GM18505 (cell line): ENCODE measurements around the gene MYL10.
"Not testable (repeated sequence)": the region's sequence is repeated elsewhere in the genome, so short reads cannot be mapped to it uniquely, and the experiment has no call there.

Experiments used
- ATAC-seq: cut with Tn5 transposase; IDR thresholded peaks from one replicate; pipeline ENCODE4 v1.9.1; 2021; ENCODE audit not compliant: unreplicated experiment
- POLR2A ChIP-seq: IDR thresholded peaks from 4 replicates; pipeline ENCODE4 v1.6.1; 2011; ENCODE audit warnings: borderline replicate concordance; ENCODE audit not compliant: insufficient read depth, insufficient read length; ENCODE audit errors: extremely low read depth

The MYL10 gene

GRCh38 chr7:101666293-101666692, 37.2 kb upstream of the MYL10 start:
- TF ChIP-seq POLR2A = no peak
- ATAC-seq = no peak

DNA sequence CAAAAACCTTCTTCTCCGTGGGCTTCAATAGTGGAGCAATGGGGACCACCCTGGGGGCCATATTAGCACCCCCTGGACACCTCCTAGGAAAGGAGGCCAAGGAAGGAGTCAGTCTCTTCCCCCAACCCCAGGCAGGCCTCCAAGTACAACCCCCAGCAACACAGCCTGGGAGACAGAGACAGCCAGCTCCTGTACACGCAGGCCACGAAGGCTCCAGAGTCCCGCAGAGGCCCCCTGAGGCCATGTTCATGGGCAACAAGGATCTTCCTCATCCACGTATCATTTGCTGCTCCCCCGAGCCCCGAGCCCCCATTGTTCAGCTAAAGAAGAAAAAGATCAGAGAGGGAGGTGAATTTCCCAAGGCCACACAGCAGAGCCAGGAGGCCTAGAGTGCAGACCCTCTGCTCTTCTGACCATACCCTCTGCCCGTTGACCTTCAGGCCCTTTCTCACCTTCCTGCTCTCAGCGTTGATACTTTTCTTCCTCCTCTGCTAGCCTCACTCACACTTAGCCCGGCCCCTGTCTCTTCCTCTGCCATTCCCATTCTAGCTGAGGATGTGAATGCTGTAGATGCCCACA, 35.9 kb upstream of the MYL10 start:
- no peak for TF ChIP-seq POLR2A
- ATAC-seq = no peak

DNA sequence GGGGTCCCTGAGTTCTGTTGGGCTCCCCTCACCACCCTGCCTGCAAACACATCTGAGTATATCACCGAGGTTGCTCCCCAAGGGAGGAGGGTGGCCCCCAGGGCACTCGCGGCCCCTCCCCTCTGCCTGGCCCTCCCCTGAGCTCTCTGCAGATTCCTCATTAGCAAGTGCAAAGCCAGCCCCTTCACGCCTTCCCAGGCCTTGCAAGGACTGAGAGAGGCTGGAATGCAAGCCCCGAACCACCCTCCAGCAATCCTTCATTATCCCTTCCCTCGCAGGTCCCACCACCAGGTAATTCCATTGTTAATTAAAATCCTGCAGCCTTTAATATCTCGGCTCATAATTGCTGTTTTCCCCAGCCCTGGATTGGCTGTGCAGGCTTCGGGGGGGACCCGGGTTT, 35.3 kb upstream of the MYL10 start:
- TF ChIP-seq POLR2A = no peak
- ATAC-seq = no peak

DNA sequence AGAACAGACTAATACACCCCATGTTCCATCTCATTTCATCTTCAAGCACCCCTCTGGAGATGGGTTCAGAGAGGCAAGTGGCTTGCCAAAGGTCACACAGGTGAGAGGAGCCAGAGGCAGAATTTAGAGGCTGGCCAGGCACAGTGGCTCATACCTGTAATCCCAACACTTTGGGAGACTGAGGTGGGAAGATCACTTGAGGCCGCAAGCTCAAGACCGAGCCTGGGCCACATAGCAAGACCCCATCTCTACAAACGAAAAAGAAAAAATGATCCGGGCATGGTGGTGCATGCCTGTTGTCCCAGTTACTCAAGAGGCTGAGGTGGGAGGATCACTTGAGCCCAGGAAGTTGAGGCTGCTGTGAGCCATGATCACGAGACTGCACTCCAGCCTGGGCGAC, 34.7 kb upstream of the MYL10 start:
- no peak for ATAC-seq
- TF ChIP-seq POLR2A = no peak

GRCh38 chr7:101662447-101662998, 33.4 kb upstream of the MYL10 start:
- no peak for TF ChIP-seq POLR2A
- no peak for ATAC-seq

GRCh38 chr7:101659706-101660105, 30.6 kb upstream of the MYL10 start:
- no peak for TF ChIP-seq POLR2A

GRCh38 chr7:101657171-101657570, 28.1 kb upstream of the MYL10 start:
- no peak for ATAC-seq
- TF ChIP-seq POLR2A = no peak

More at GRCh38 chr7:101659706-101660105, 30.6 kb upstream of the MYL10 start:
- ATAC-seq = no peak

DNA sequence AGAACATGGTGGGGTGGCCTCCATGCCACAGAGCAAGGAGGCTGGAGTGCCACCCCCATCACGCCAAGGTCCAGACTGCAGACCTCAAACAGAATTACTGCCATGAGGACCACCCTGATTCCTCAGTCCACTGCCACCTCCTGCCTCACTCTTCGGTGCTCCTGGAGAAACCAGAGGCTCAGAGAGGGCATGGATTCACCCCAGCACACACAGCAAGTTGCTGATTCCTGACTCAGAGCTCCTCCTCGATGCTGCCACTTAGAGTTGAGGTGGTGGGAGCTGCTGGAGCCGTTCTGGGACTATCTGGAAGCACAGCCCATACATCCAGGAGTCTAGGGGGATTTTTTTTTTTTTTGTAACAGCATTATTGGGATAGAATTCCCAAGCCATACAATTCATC, 22.0 kb upstream of the MYL10 start:
- TF ChIP-seq POLR2A = no peak
- no peak for ATAC-seq

GRCh38 chr7:101650579-101651081, 21.5 kb upstream of the MYL10 start:
- TF ChIP-seq POLR2A = no peak
- no peak for ATAC-seq

- ATAC-seq = not testable (repeated sequence)
Measured at GRCh38 chr7:101647876-101648275, 18.8 kb upstream of the MYL10 start.

GRCh38 chr7:101645951-101646350, 16.9 kb upstream of the MYL10 start:
- ATAC-seq = no peak
- no peak for TF ChIP-seq POLR2A

- TF ChIP-seq POLR2A = no peak
- ATAC-seq = no peak
Measured at GRCh38 chr7:101644879-101645278, 15.8 kb upstream of the MYL10 start.

GRCh38 chr7:101639127-101639526, 10.0 kb upstream of the MYL10 start:
- ATAC-seq = not testable (repeated sequence)

DNA sequence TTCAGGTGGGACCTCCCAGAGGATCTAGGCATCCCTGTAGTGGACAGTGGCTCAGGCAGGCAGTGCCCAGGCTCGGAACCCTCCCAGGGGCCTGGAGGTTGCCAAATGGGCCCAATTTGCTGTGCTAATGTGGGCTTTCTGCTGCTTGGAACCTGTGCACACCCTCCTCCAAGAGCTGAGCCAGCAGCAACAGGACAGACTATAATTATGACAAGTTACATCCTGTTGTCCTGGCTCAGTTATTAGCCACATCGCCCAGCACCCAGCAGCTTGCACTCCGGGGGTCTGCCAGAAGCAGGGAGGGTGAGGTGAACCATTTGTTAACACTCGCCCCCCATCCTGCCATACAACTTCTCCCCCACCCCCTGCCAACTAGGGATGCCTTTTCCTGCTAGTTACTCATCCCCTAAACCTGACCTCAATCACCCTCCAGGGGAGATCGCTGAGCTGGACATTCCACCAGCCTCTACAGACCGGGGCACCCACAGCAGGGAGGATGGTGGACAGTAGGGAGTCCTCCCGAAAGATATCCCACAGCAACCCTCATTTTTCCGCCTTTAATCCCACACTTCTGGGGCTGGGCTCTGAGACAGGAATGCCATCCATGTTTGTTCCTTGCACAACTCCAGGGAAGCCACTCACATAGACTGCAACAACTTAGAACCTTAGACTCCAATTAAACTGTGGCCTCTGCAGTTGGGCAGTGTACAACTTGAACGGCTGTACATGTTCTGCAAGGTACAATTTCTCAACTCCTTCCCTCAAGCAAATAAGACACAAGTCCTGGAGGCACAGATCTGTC, 7.9 kb upstream of the MYL10 start:
- no peak for ATAC-seq
- no peak for TF ChIP-seq POLR2A
